HepG2 (cell line): Measurements from ENCODE around the gene EMC8. TPM values are rescaled to one million over a fixed set of nuclear protein-coding genes. Genes with fewer than 3 reads are reported as not detected.
A peak's percentile ranks its signal among the peaks of the same experiment; 100 is the strongest.

ENCODE experiments used
- ATAC-seq: fragments of 200-7000 bp; cut with Tn5 transposase; 3 replicates; pipeline ENCODE4 v1.9.1; 2020; ENCODE audit warnings: mild to moderate bottlenecking, moderate library complexity
- BruUV-seq: library from RNA; stranded (reverse); fragments of 400-500 nt; replicated peaks from 2 replicates; lab custom pipeline; 2021; lab: Mats Ljungman, UMichigan
- CTCF ChIA-PET: fragments of 300-600 bp; formaldehyde crosslinking; extraction: SDS; loops from one replicate; lab custom pipeline; 2021; ENCODE audit warnings: low total read pairs, inconsistent platforms, low intra/inter-chr PET ratio; lab: Yijun Ruan, JAX
- POLR2A ChIA-PET: fragments of 350-600 bp; sonication (Branson Sonifier 250); formaldehyde crosslinking; loops from one replicate; lab custom pipeline; 2020; ENCODE audit warnings: antibody characterized with exemption, inconsistent platforms; lab: Yijun Ruan, JAX
- DNase-seq: peaks from one replicate; pipeline ENCODE4 v3.0.0-alpha.2; 2015; ENCODE audit warnings: low spot score
- FAIRE-seq: peaks from 3 replicates; lab custom pipeline; 2011; peaks lifted over from hg19 to GRCh38; lab: Jason Lieb, UNC
- H2AFZ ChIP-seq: one replicate; pipeline ENCODE4 v1.6.1; 2011; ENCODE audit warnings: low read length, inconsistent platforms
- H3K27ac ChIP-seq: fragments of 300-600 bp; 3 replicates; pipeline ENCODE4 v1.8.0; 2011; ENCODE audit warnings: mixed run types, mild to moderate bottlenecking, mixed read lengths, low read length, inconsistent platforms; ENCODE audit not compliant: insufficient read depth; ENCODE audit errors: extremely low read length
- H3K27me3 ChIP-seq, 2 experiments: fragments of 200-600 bp in 1 of 2; 2 replicates in 1 of 2; 3 replicates in 1 of 2; pipeline versions ENCODE4 v1.6.0 to v1.8.0; 2011; ENCODE audit warnings: low read length in 2 of 2, mild to moderate bottlenecking in 2 of 2, moderate library complexity in 2 of 2, inconsistent platforms in 1 of 2; ENCODE audit not compliant: insufficient read depth in 2 of 2, control insufficient read depth in 1 of 2
- H3K36me3 ChIP-seq, 2 experiments: fragments of 200-600 bp in 1 of 2; replicated peaks in 1 of 2; 2 replicates in 1 of 2; 3 replicates in 1 of 2; pipeline versions ENCODE4 v1.5.1 to v1.8.0; 2011; ENCODE audit warnings: low read length in 2 of 2, inconsistent platforms in 1 of 2; ENCODE audit not compliant: insufficient read depth in 2 of 2, control insufficient read depth in 1 of 2
- H3K4me1 ChIP-seq: 2 replicates; pipeline ENCODE4 v1.5.1; 2012; ENCODE audit warnings: low read length, inconsistent platforms; ENCODE audit not compliant: insufficient read depth
- H3K4me2 ChIP-seq: 2 replicates; pipeline ENCODE4 v1.6.0; 2011; ENCODE audit warnings: low read depth, low read length, inconsistent platforms
- H3K4me3 ChIP-seq, 3 experiments: fragments of 200-600 bp in 1 of 3; sonication (generic), shearing (Covaris generic) in 1 of 3; replicated peaks in 1 of 3; 2 replicates each; pipeline ENCODE4 v1.5.1; 2011 to 2016; ENCODE audit warnings: low read length in 3 of 3, inconsistent platforms in 2 of 3, low read depth in 2 of 3, mild to moderate bottlenecking in 2 of 3, control low read depth in 1 of 3, mixed read lengths in 1 of 3; ENCODE audit not compliant: insufficient read depth in 1 of 3
- H3K79me2 ChIP-seq: one replicate; pipeline ENCODE4 v1.6.1; 2011; ENCODE audit warnings: low read length, inconsistent platforms; ENCODE audit not compliant: insufficient read depth
- H3K9ac ChIP-seq: 2 replicates; pipeline ENCODE4 v1.6.0; 2011; ENCODE audit warnings: mild to moderate bottlenecking, low read depth, low read length, inconsistent platforms; ENCODE audit not compliant: insufficient read depth
- H3K9me3 ChIP-seq: 2 replicates; pipeline ENCODE4 v1.5.1; 2012; ENCODE audit warnings: mild to moderate bottlenecking, low read length
- H4K20me1 ChIP-seq: 2 replicates; pipeline ENCODE4 v1.6.0; 2011; ENCODE audit warnings: inconsistent platforms, mild to moderate bottlenecking, low read length, moderate library complexity; ENCODE audit not compliant: insufficient read depth
- POGK ChIP-seq: sonication (generic); formaldehyde crosslinking; conservative IDR thresholded peaks from 2 replicates; pipeline ENCODE4 v1.8.0; 2022; ENCODE audit warnings: mild to moderate bottlenecking, moderate library complexity, missing genetic modification reagents
- ZKSCAN8 ChIP-seq: IDR thresholded peaks from 2 replicates; pipeline ENCODE4 v1.6.1; 2016; ENCODE audit warnings: borderline replicate concordance, missing genetic modification reagents, missing compliant biosample characterization
- ZNF225 ChIP-seq: sonication (generic); formaldehyde crosslinking; IDR thresholded peaks from 2 replicates; pipeline ENCODE4 v1.4.0; 2020; ENCODE audit warnings: mild to moderate bottlenecking, missing genetic modification reagents
- ZNF407 ChIP-seq: sonication (generic); formaldehyde crosslinking; IDR thresholded peaks from one replicate; pipeline ENCODE4 v1.5.1; 2020; ENCODE audit warnings: mild to moderate bottlenecking, missing genetic modification reagents; ENCODE audit errors: not compliant biosample characterization
- WGBS: methylation state at CpG from one replicate; pipeline ENCODE4 v1.1.6; 2017; ENCODE audit warnings: low lambda C conversion rate; 5-methylcytosine and 5-hydroxymethylcytosine counted together
- in situ Hi-C: cut with HindIII; loops from 2 replicates; pipeline ENCODE4 v1.10.0; 2017; ENCODE audit warnings: low pct_unique_long_range_greater_than_20kb; ENCODE audit not compliant: extremely low pct_ligation_motif_present
- intact Hi-C: fragments of 100-400 bp; cut with micrococcal nuclease; formaldehyde crosslinking; loops from one replicate; pipeline ENCODE4 v1.10.0; 2022; ENCODE audit not compliant: unreplicated experiment
- polyA plus RNA-seq, 8 experiments: library from polyadenylated mRNA; depleted of rRNA in 3 of 8; stranded (reverse) in 7 of 8; unstranded in 1 of 8; fragments of >200 nt; fragmentation: Illumina TruSeq in 4 of 8; extraction: Trizol in 4 of 8; gene quantifications; 2 replicates each; pipeline versions ENCODE4 v1.2.1 to v1.2.3, GENCODE V29; 2011 to 2016; ENCODE audit warnings: low read depth in 4 of 8, missing spikeins in 1 of 8, mixed read lengths in 1 of 8; ENCODE audit not compliant: insufficient read depth in 1 of 8
- total RNA-seq, 5 experiments: library from RNA; depleted of rRNA; stranded (reverse); fragments of >200 nt; fragmentation: Illumina TruSeq; extraction: Trizol; gene quantifications; 2 replicates each; pipeline ENCODE4 v1.2.3, GENCODE V29; 2016; ENCODE audit warnings: low read depth in 1 of 5

EMC8 gene
- total and polyA plus RNA-seq, 2 of the 13 experiments (the other 11 are each of a cell fraction or from before 2014, with no cell fraction given): 55.0 to 76.0 TPM

- POLR2A ChIA-PET: interaction anchor here (1.1 kb wide), 1 partner anchor 11 kb away, joined by 3 read pairs; no protein-coding TSS in a partner anchor
- BruUV-seq: no TSS peak
- WGBS: 59% methylated on average over 3 of the region's 10 CpGs
These were observed 10.3 kb upstream of the EMC8 start for GRCh38 chr16:85809645-85810044.

More at GRCh38 chr16:85809645-85810044, 10.3 kb upstream of the EMC8 start:
- H3K9me3 ChIP-seq: no peaks in the 10 kb centered on the region
- intact Hi-C loops (no loop called here), in situ Hi-C loops (loop anchor here (25.0 kb wide), 1 partner anchor 703 kb away; the partner anchor contains the start of gene FOXF1)
- H3K4me2 ChIP-seq: no peak overlapping the region
- no peak overlapping the region for H3K4me3 ChIP-seq
- H3K9ac ChIP-seq: no peak overlapping the region
- no peaks in the 10 kb centered on the region for H3K79me2 ChIP-seq
- ATAC-seq (peak; percentile 38), FAIRE-seq (no peak), DNase-seq (no peak)
- peaks cover 27% of the 10 kb centered on the region for H3K4me1 ChIP-seq
- CTCF ChIA-PET: no interaction called here
- H3K36me3 ChIP-seq: peaks cover 10 to 25% of the 10 kb centered on the region in 2 experiments
- 0 out of 2 replicates have a peak, but pooled peaks have one; percentile 28 for TF ChIP-seq POGK (CRISPR knock-in tag)
- no peak for TF ChIP-seq ZKSCAN8 (CRISPR knock-in tag)
- no peak for TF ChIP-seq ZNF225 (CRISPR knock-in tag)
- peak; percentile 36 for TF ChIP-seq ZNF407 (CRISPR knock-in tag)
- no peak overlapping the region for H3K27ac ChIP-seq
- H2AFZ ChIP-seq: no peak overlapping the region
- peaks cover 6 to 28% of the 10 kb centered on the region in 2 experiments for H3K27me3 ChIP-seq
- H4K20me1 ChIP-seq: no peaks in the 10 kb centered on the region
